ENCODE results near the gene FARP1. TPM values are rescaled to one million over a fixed set of nuclear protein-coding genes. Genes with fewer than 3 reads are reported as not detected.

FARP1 gene
- total RNA-seq, 1 experiment from 2014 or later: 96.6 TPM

GRCh38 chr13:98311200-98311548 lies 168.3 kb downstream of the FARP1 start:
- ChIA-PET CTCF (no interaction called here), POLR2A (interaction anchor here (0.5 kb wide), 1 partner anchor 29 kb away, joined by 5 read pairs; no protein-coding TSS in a partner anchor)
- no peaks in the 10 kb centered on the region for H3K36me3 Mint-ChIP-seq
- DNase-seq (ENCODE audit: low spot score) (no peak), ATAC-seq (no peak)
- TF ChIP-seq ZNF512 (CRISPR knock-in tag; IDR thresholded peaks at IDR 0.05; ENCODE audit: borderline replicate concordance): no peak
- no peak for TF ChIP-seq SMAD4 (CRISPR knock-in tag; IDR thresholded peaks at IDR 0.05)
- TF ChIP-seq USF1 (CRISPR knock-in tag; IDR thresholded peaks at IDR 0.05): no peak
- TF ChIP-seq ZNF317 (CRISPR knock-in tag; IDR thresholded peaks at IDR 0.05; ENCODE audit: borderline replicate concordance, low read depth): no peak
- no peak for TF ChIP-seq ZBTB21 (CRISPR knock-in tag; IDR thresholded peaks at IDR 0.05; ENCODE audit: borderline replicate concordance)
- TF ChIP-seq ZSCAN18 (CRISPR knock-in tag; IDR thresholded peaks at IDR 0.05): no peak
- no peak for TF ChIP-seq ZNF416 (CRISPR knock-in tag; IDR thresholded peaks at IDR 0.05)
- TF ChIP-seq E2F5 (CRISPR knock-in tag; IDR thresholded peaks at IDR 0.05): no peak
- no peak for TF ChIP-seq ERG (CRISPR knock-in tag; IDR thresholded peaks at IDR 0.05)
- no peak for TF ChIP-seq ZNF121 (CRISPR knock-in tag; IDR thresholded peaks at IDR 0.05)
- no peak for TF ChIP-seq TP53 (CRISPR knock-in tag; IDR thresholded peaks at IDR 0.05)
- no peak for TF ChIP-seq NR2C2 (CRISPR knock-in tag; IDR thresholded peaks at IDR 0.05)
- no peak overlapping the region for H3K4me3 Mint-ChIP-seq
- H3K27ac Mint-ChIP-seq: peak overlapping the region; percentile 57; the same call in 1 of the 2 replicates
- no peaks in the 10 kb centered on the region for H3K9me3 Mint-ChIP-seq
- peaks cover 58% of the 10 kb centered on the region for H3K4me1 Mint-ChIP-seq
- no peaks in the 10 kb centered on the region for H3K27me3 Mint-ChIP-seq (ENCODE audit: low read depth)

- TF ChIP-seq ATF2 (CRISPR knock-in tag; IDR thresholded peaks at IDR 0.05; ENCODE audit: borderline replicate concordance, low read depth) (no peak), ERG (CRISPR knock-in tag; IDR thresholded peaks at IDR 0.05) (no peak), HMGA2 (CRISPR knock-in tag; IDR thresholded peaks at IDR 0.05) (no peak), NFYB (CRISPR knock-in tag; conservative IDR thresholded peaks at IDR 0.05; ENCODE audit: low read depth) (no peak)
- H3K27me3 Mint-ChIP-seq (ENCODE audit: low read depth): no peaks in the 10 kb centered on the region
- H3K4me1 Mint-ChIP-seq: peaks cover 61% of the 10 kb centered on the region
- ATAC-seq: no peak
- no peak overlapping the region for H3K4me3 Mint-ChIP-seq
- ChIA-PET POLR2A (no interaction called here), CTCF (interaction anchor here (2.0 kb wide), 1 partner anchor 37 kb away, joined by 6 read pairs; no protein-coding TSS in a partner anchor)
- no peak for DNase-seq (ENCODE audit: low spot score)
- H3K27ac Mint-ChIP-seq: peak overlapping the region; percentile 75
- H3K9me3 Mint-ChIP-seq: no peaks in the 10 kb centered on the region
- no peaks in the 10 kb centered on the region for H3K36me3 Mint-ChIP-seq
Observed at GRCh38 chr13:98312606-98313005, 169.7 kb downstream of the FARP1 start.

All from WTC11 (cell line).